Transverse colon (tissue), 4 donors: ENCODE results near the gene IGF2BP1. TPM values are rescaled to one million over a fixed set of nuclear protein-coding genes. Genes with fewer than 3 reads are reported as not detected.

Source experiments
- DNase-seq: peaks from one replicate; pipeline ENCODE4 v3.0.0-alpha.2; 2019
- H3K27ac ChIP-seq, 4 donors: fragments of 200-600 bp; sonication (generic); 2 replicates each; pipeline ENCODE4 v1.5.1; 2016 to 2018; ENCODE audit warnings: inconsistent platforms in 4 of 4
- H3K27me3 ChIP-seq: fragments of 200-600 bp; sonication (generic); 2 replicates; pipeline ENCODE4 v1.5.1; 2017; ENCODE audit warnings: inconsistent platforms
- H3K36me3 ChIP-seq, 4 donors: fragments of 200-600 bp; sonication (generic); 2 replicates each; pipeline ENCODE4 v1.5.1; 2017 to 2019; ENCODE audit warnings: inconsistent platforms in 4 of 4
- H3K4me1 ChIP-seq, 4 donors: fragments of 200-600 bp; sonication (generic); 2 replicates each; pipeline ENCODE4 v1.5.1; 2017 to 2020; ENCODE audit warnings: inconsistent platforms in 4 of 4
- H3K4me3 ChIP-seq, 4 donors: fragments of 200-600 bp; sonication (generic); 1 replicate in 1 of 4; 2 replicates in 3 of 4; pipeline versions ENCODE4 v1.5.1 to v1.6.1; 2017 to 2019; ENCODE audit warnings: inconsistent platforms in 4 of 4
- H3K9me3 ChIP-seq, 2 donors: fragments of 200-600 bp; sonication (generic); 2 replicates each; pipeline ENCODE4 v1.5.1; 2017 to 2019; ENCODE audit warnings: inconsistent platforms in 2 of 2
- CTCF ChIP-seq, 5 experiments: fragments of 200-600 bp in 3 of 5; fragments of 450-650 bp in 2 of 5; sonication (generic) in 3 of 5; IDR thresholded peaks; 1 replicate in 2 of 5; 2 replicates in 3 of 5; pipeline ENCODE4 v1.5.1; 2016 to 2017; ENCODE audit warnings: antibody characterized with exemption in 5 of 5, inconsistent platforms in 3 of 5, mild to moderate bottlenecking in 2 of 5, moderate library complexity in 1 of 5
- EP300 ChIP-seq: sonication (generic); formaldehyde crosslinking; IDR thresholded peaks from one replicate; pipeline ENCODE4 v1.6.1; 2017; ENCODE audit warnings: antibody characterized with exemption, low read depth
- POLR2A ChIP-seq: fragments of 450-650 bp; IDR thresholded peaks from one replicate; pipeline ENCODE4 v1.6.1; 2016; ENCODE audit warnings: antibody characterized with exemption, mild to moderate bottlenecking, moderate library complexity
- POLR2AphosphoS5 ChIP-seq, 3 donors: sonication (generic); formaldehyde crosslinking; IDR thresholded peaks; one replicate each; pipeline ENCODE4 v1.6.1; 2016; ENCODE audit warnings: antibody characterized with exemption in 3 of 3
- WGBS, 2 donors: methylation state at CpG; one replicate each; pipeline ENCODE4 v1.1.5; 2018; ENCODE audit warnings: low coverage in 1 of 2; 5-methylcytosine and 5-hydroxymethylcytosine counted together
- in situ Hi-C, 4 donors: fragments of 200-750 bp; cut with MboI; loops; one replicate each; pipeline versions ENCODE4 v1.15.0 to v1.15.1; 2017; ENCODE audit warnings: low sequenced_read_pairs in 3 of 4, low pct_ligation_motif_present in 1 of 4, low pct_unique_long_range_greater_than_20kb in 1 of 4
- intact Hi-C: fragments of 100-400 bp; cut with DNase I; formaldehyde crosslinking; loops from one replicate; pipeline ENCODE4 v1.15.1; 2023; ENCODE audit warnings: low total_unique reads
- total RNA-seq, 4 donors: library from RNA; depleted of rRNA; stranded (reverse); fragments of >200 nt; gene quantifications; one replicate each; pipeline ENCODE4 v1.1.0, GENCODE V29; 2016

Gene IGF2BP1
- total RNA-seq, 4 donors from 2014 or later, result under 0.01 TPM; not detected in 3

- Histone ChIP-seq H3K27me3 (peaks cover 54% of the 10 kb centered on the region), H3K4me1 (no peaks in the 10 kb centered on the region), H3K27ac (no peak overlapping the region), H3K4me3 (no peak overlapping the region), H3K9me3 (no peaks in the 10 kb centered on the region), H3K36me3 (no peaks in the 10 kb centered on the region)
- DNase-seq, result no peak
- intact Hi-C loops, result no loop called here
- in situ Hi-C loops, result no loop called here
- no peak for TF ChIP-seq POLR2AphosphoS5 (IDR thresholded peaks at IDR 0.05)
- no peak for TF ChIP-seq POLR2A
- TF ChIP-seq EP300, result no peak
- TF ChIP-seq CTCF (IDR thresholded peaks at IDR 0.05), result no peak
- WGBS, 2 donors, result 25% methylated on average over 11 of the region's 11 CpGs; no CpG with 5 or more reads in 1 of the 2 donors
Measured at GRCh38 chr17:48960834-48961515, 36.2 kb upstream of the IGF2BP1 start.

- Histone ChIP-seq H3K9me3 (no peaks in the 10 kb centered on the region), H3K4me1 (no peaks in the 10 kb centered on the region), H3K36me3 (no peaks in the 10 kb centered on the region), H3K27ac (no peak overlapping the region), H3K27me3 (peaks cover 52% of the 10 kb centered on the region), H3K4me3 (no peak overlapping the region)
- 33 to 58% methylated on average over 4 to 10 of the region's 10 CpGs for WGBS, 2 donors
- TF ChIP-seq POLR2A (no peak), POLR2AphosphoS5 (IDR thresholded peaks at IDR 0.05) (no peak), CTCF (IDR thresholded peaks at IDR 0.05) (no peak)
- DNase-seq, result no peak
- intact Hi-C loops, result no loop called here
- in situ Hi-C loops, result no loop called here
Measured at GRCh38 chr17:48961516-48962233, 35.5 kb upstream of the IGF2BP1 start.

- no peak overlapping the region for H3K27ac ChIP-seq
- no peak overlapping the region for H3K4me3 ChIP-seq
- 31% methylated on average over 4 of the region's 4 CpGs; no CpG with 5 or more reads in 1 of the 2 donors for WGBS, 2 donors
- DNase-seq, result no peak
- no peaks in the 10 kb centered on the region for H3K9me3 ChIP-seq
- H3K4me1 ChIP-seq, result peaks cover 0 to 4% (median 0%) of the 10 kb centered on the region in 4 donors
- TF ChIP-seq POLR2AphosphoS5 (IDR thresholded peaks at IDR 0.05) (no peak), EP300 (no peak), POLR2A (no peak), CTCF (IDR thresholded peaks at IDR 0.05) (no peak)
- no peaks in the 10 kb centered on the region for H3K36me3 ChIP-seq
- in situ Hi-C loops, result no loop called here
- peaks cover 64% of the 10 kb centered on the region for H3K27me3 ChIP-seq
- intact Hi-C loops, result no loop called here
Measured at GRCh38 chr17:48970224-48970623, 27.0 kb upstream of the IGF2BP1 start.

GRCh38 chr17:48970865-48971687 lies 26.1 kb upstream of the IGF2BP1 start:
- no peaks in the 10 kb centered on the region for H3K9me3 ChIP-seq
- WGBS, 2 donors, result 78% methylated on average over 12 of the region's 12 CpGs; no CpG with 5 or more reads in 1 of the 2 donors
- no peaks in the 10 kb centered on the region for H3K36me3 ChIP-seq
- no peak for TF ChIP-seq EP300
- TF ChIP-seq POLR2A, result no peak
- no peak for TF ChIP-seq CTCF (IDR thresholded peaks at IDR 0.05)
- no peak for TF ChIP-seq POLR2AphosphoS5 (IDR thresholded peaks at IDR 0.05)
- in situ Hi-C loops, result no loop called here
- DNase-seq, result no peak
- no peak overlapping the region for H3K4me3 ChIP-seq
- no peak overlapping the region for H3K27ac ChIP-seq
- intact Hi-C loops, result no loop called here
- H3K4me1 ChIP-seq, result peaks cover 0 to 4% (median 0%) of the 10 kb centered on the region in 4 donors
- H3K27me3 ChIP-seq, result peaks cover 62% of the 10 kb centered on the region
